Endothelial cell (in vitro differentiated cells): Measurements from ENCODE around the gene ETNPPL. TPM values are rescaled to one million over a fixed set of nuclear protein-coding genes. Genes with fewer than 3 reads are reported as not detected.

ENCODE experiments used
- DNase-seq: peaks from one replicate; pipeline ENCODE4 v3.0.0; 2021; ENCODE audit warnings: low spot score
- H3K27ac Mint-ChIP-seq: one replicate; pipeline ENCODE4 v1.8.0; 2021; ENCODE audit warnings: mixed read lengths, inconsistent platforms; ENCODE audit not compliant: unreplicated experiment
- H3K27me3 Mint-ChIP-seq: one replicate; pipeline ENCODE4 v1.8.0; 2021; ENCODE audit warnings: mild to moderate bottlenecking, moderate library complexity, mixed read lengths, inconsistent platforms; ENCODE audit not compliant: unreplicated experiment
- H3K36me3 Mint-ChIP-seq: one replicate; pipeline ENCODE4 v1.8.0; 2021; ENCODE audit warnings: mild to moderate bottlenecking, low read depth, mixed read lengths, inconsistent platforms; ENCODE audit not compliant: unreplicated experiment
- H3K4me1 Mint-ChIP-seq: one replicate; pipeline ENCODE4 v1.8.0; 2021; ENCODE audit warnings: mild to moderate bottlenecking, mixed read lengths, inconsistent platforms; ENCODE audit not compliant: unreplicated experiment
- H3K4me3 Mint-ChIP-seq: one replicate; pipeline ENCODE4 v1.8.0; 2021; ENCODE audit warnings: mild to moderate bottlenecking, mixed read lengths, inconsistent platforms; ENCODE audit not compliant: unreplicated experiment
- H3K9me3 Mint-ChIP-seq: one replicate; pipeline ENCODE4 v1.8.0; 2021; ENCODE audit warnings: mixed read lengths, inconsistent platforms; ENCODE audit not compliant: unreplicated experiment
- CTCF ChIP-seq: fragments of 200-600 bp; sonication (generic); IDR thresholded peaks from one replicate; pipeline ENCODE4 v1.5.0; 2021; ENCODE audit warnings: antibody characterized with exemption; ENCODE audit not compliant: unreplicated experiment
- long read RNA-seq: library from polyadenylated mRNA; unstranded; transcript quantifications from one replicate; pipeline ENCODE4 v2.0.0, GENCODE V29; 2020; ENCODE audit not compliant: unreplicated experiment
- total RNA-seq: library from RNA; stranded (reverse); fragmentation: NEBNext Ultra II Directional; extraction: Animal tissue kit (Norgen Biotek cat#: 25700); gene quantifications from one replicate; pipeline ENCODE4 v1.2.1, GENCODE V29; 2021; ENCODE audit not compliant: unreplicated experiment

The ETNPPL gene
- total RNA-seq, result not detected
- long read RNA-seq, result 0 reads

- Mint-ChIP-seq H3K27ac (no peak within 1 kb of the TSS), H3K27me3 (peaks cover 3% of the 10 kb centered on the region), H3K4me3 (peak within 1 kb of the TSS; percentile 90), H3K9me3 (no peaks in the 10 kb centered on the region), H3K36me3 (no peaks in the 10 kb centered on the region), H3K4me1 (peaks cover 5% of the 10 kb centered on the region)
- DNase-seq, result peak; percentile 62
- TF ChIP-seq CTCF, result no peak
These were observed at the start of gene ETNPPL for GRCh38 chr4:108762559-108763225. Gene ETNPPL, minus strand, starts transcription at chr4:108763053. Its CDS starts 155 bp downstream, at chr4:108762898.

GRCh38 chr4:108811486-108811885, 48.6 kb upstream of the ETNPPL start:
- no peak for TF ChIP-seq CTCF
- Mint-ChIP-seq H3K4me1 (no peaks in the 10 kb centered on the region), H3K36me3 (no peaks in the 10 kb centered on the region), H3K9me3 (no peaks in the 10 kb centered on the region), H3K4me3 (no peak overlapping the region), H3K27me3 (no peaks in the 10 kb centered on the region), H3K27ac (no peak overlapping the region)
- no peak for DNase-seq

- no peak for DNase-seq
- Mint-ChIP-seq H3K4me3 (no peak overlapping the region), H3K36me3 (no peaks in the 10 kb centered on the region), H3K9me3 (no peaks in the 10 kb centered on the region), H3K27ac (no peak overlapping the region), H3K4me1 (no peaks in the 10 kb centered on the region), H3K27me3 (no peaks in the 10 kb centered on the region)
- no peak for TF ChIP-seq CTCF
These were observed 47.2 kb upstream of the ETNPPL start for GRCh38 chr4:108810087-108810486.

GRCh38 chr4:108804648-108805273, 41.9 kb upstream of the ETNPPL start:
- no peak for DNase-seq
- Mint-ChIP-seq H3K27ac (no peak overlapping the region), H3K27me3 (no peaks in the 10 kb centered on the region), H3K36me3 (no peaks in the 10 kb centered on the region), H3K4me3 (no peak overlapping the region), H3K9me3 (no peaks in the 10 kb centered on the region), H3K4me1 (no peaks in the 10 kb centered on the region)
- TF ChIP-seq CTCF, result no peak

- Mint-ChIP-seq H3K4me3 (no peak overlapping the region), H3K27me3 (no peaks in the 10 kb centered on the region), H3K4me1 (peaks cover 10% of the 10 kb centered on the region), H3K27ac (no peak overlapping the region), H3K9me3 (no peaks in the 10 kb centered on the region), H3K36me3 (no peaks in the 10 kb centered on the region)
- DNase-seq, result no peak
- TF ChIP-seq CTCF, result no peak
These were observed 36.5 kb upstream of the ETNPPL start for GRCh38 chr4:108799306-108799705.
